WTC11 (cell line): Measurements from ENCODE around the gene PTPRU. TPM values are rescaled to one million over a fixed set of nuclear protein-coding genes. Genes with fewer than 3 reads are reported as not detected.

Experiments used
- ATAC-seq: fragments of 200-7000 bp; cut with Tn5 transposase; 2 replicates; pipeline ENCODE4 v1.10.0; 2021; ENCODE audit warnings: mild to moderate bottlenecking, moderate library complexity
- CTCF ChIA-PET: fragments of 300-600 bp; sonication (Branson Sonifier 250); formaldehyde crosslinking; loops from one replicate; lab custom pipeline; 2021; ENCODE audit warnings: antibody characterized with exemption; lab: Charles Lee
- POLR2A ChIA-PET: fragments of 350-600 bp; sonication (Branson Sonifier 250); formaldehyde crosslinking; loops from one replicate; lab custom pipeline; 2021; ENCODE audit warnings: antibody characterized with exemption; lab: Charles Lee
- DNase-seq: peaks from one replicate; pipeline ENCODE4 v3.0.0; 2021; ENCODE audit warnings: low spot score
- H3K27ac Mint-ChIP-seq: 2 replicates; pipeline ENCODE4 v1.8.0; 2021; ENCODE audit warnings: mixed read lengths
- H3K27me3 Mint-ChIP-seq: 2 replicates; pipeline ENCODE4 v1.8.0; 2021; ENCODE audit warnings: low read depth, mild to moderate bottlenecking, moderate library complexity, mixed read lengths
- H3K36me3 Mint-ChIP-seq: 2 replicates; pipeline ENCODE4 v1.8.0; 2021; ENCODE audit warnings: mixed read lengths
- H3K4me1 Mint-ChIP-seq: 2 replicates; pipeline ENCODE4 v1.8.0; 2022; ENCODE audit warnings: mixed read lengths
- H3K4me3 Mint-ChIP-seq: 2 replicates; pipeline ENCODE4 v1.8.0; 2021; ENCODE audit warnings: mild to moderate bottlenecking, moderate library complexity, mixed read lengths
- H3K9me3 Mint-ChIP-seq: 2 replicates; pipeline ENCODE4 v1.8.0; 2021; ENCODE audit warnings: mixed read lengths
- ARID4B ChIP-seq: sonication (generic); formaldehyde crosslinking; IDR thresholded peaks from 2 replicates; pipeline ENCODE4 v1.8.0; 2023; ENCODE audit warnings: missing genetic modification reagents, mild to moderate bottlenecking, borderline replicate concordance
- CBFB ChIP-seq: sonication (generic); formaldehyde crosslinking; IDR thresholded peaks from 2 replicates; pipeline ENCODE4 v1.8.1; 2022; ENCODE audit warnings: mild to moderate bottlenecking, low read depth, missing genetic modification reagents
- CREM ChIP-seq: sonication (generic); formaldehyde crosslinking; IDR thresholded peaks from 2 replicates; pipeline ENCODE4 v1.8.1; 2022; ENCODE audit warnings: mild to moderate bottlenecking, missing genetic modification reagents, moderate library complexity
- CTCF ChIP-seq: fragments of 200-600 bp; IDR thresholded peaks from 2 replicates; pipeline ENCODE4 v1.8.0; 2022; ENCODE audit warnings: antibody characterized with exemption
- E2F5 ChIP-seq: sonication (generic); formaldehyde crosslinking; IDR thresholded peaks from 2 replicates; pipeline ENCODE4 v1.8.1; 2022; ENCODE audit warnings: mild to moderate bottlenecking, moderate library complexity, missing genetic modification reagents
- ESRRA ChIP-seq: sonication (generic); formaldehyde crosslinking; IDR thresholded peaks from 2 replicates; pipeline ENCODE4 v1.8.1; 2022; ENCODE audit warnings: mild to moderate bottlenecking, missing genetic modification reagents, borderline replicate concordance
- JAZF1 ChIP-seq: fragments of 250-450 bp; sonication (Bioruptor Pico); IDR thresholded peaks from 2 replicates; pipeline ENCODE4 v1.9.0; 2021; ENCODE audit warnings: moderate library complexity, mild to moderate bottlenecking, inconsistent platforms
- MYBL2 ChIP-seq: sonication (generic); formaldehyde crosslinking; IDR thresholded peaks from 2 replicates; pipeline ENCODE4 v1.8.1; 2023; ENCODE audit warnings: mild to moderate bottlenecking, moderate library complexity, missing genetic modification reagents
- NFATC4 ChIP-seq: fragments of 250-450 bp; sonication (Bioruptor Pico); IDR thresholded peaks from 2 replicates; pipeline ENCODE4 v1.9.0; 2021; ENCODE audit warnings: mild to moderate bottlenecking
- NFE2L1 ChIP-seq: sonication (generic); formaldehyde crosslinking; IDR thresholded peaks from 2 replicates; pipeline ENCODE4 v1.8.1; 2023; ENCODE audit warnings: missing genetic modification reagents
- NFYB ChIP-seq: sonication (generic); formaldehyde crosslinking; conservative IDR thresholded peaks from 2 replicates; pipeline ENCODE4 v1.8.0; 2022; ENCODE audit warnings: low read depth, missing genetic modification reagents
- OVOL2 ChIP-seq: fragments of 250-450 bp; sonication (Bioruptor Pico); IDR thresholded peaks from 2 replicates; pipeline ENCODE4 v1.9.0; 2021; ENCODE audit warnings: mild to moderate bottlenecking, borderline replicate concordance
- PRRX2 ChIP-seq: fragments of 250-450 bp; sonication (Bioruptor Pico); IDR thresholded peaks from 2 replicates; pipeline ENCODE4 v1.8.0; 2021; ENCODE audit warnings: mild to moderate bottlenecking
- RELA ChIP-seq: sonication (generic); formaldehyde crosslinking; IDR thresholded peaks from 2 replicates; pipeline ENCODE4 v1.8.1; 2022; ENCODE audit warnings: missing genetic modification reagents, mild to moderate bottlenecking, borderline replicate concordance
- SP1 ChIP-seq: sonication (generic); formaldehyde crosslinking; conservative IDR thresholded peaks from 2 replicates; pipeline ENCODE4 v1.8.1; 2022; ENCODE audit warnings: missing genetic modification reagents
- TP53 ChIP-seq: sonication (generic); formaldehyde crosslinking; IDR thresholded peaks from 2 replicates; pipeline ENCODE4 v1.8.1; 2023; ENCODE audit warnings: mild to moderate bottlenecking, missing genetic modification reagents
- USF1 ChIP-seq: sonication (generic); formaldehyde crosslinking; IDR thresholded peaks from 2 replicates; pipeline ENCODE4 v1.8.0; 2022; ENCODE audit warnings: mild to moderate bottlenecking, missing genetic modification reagents
- ZNF425 ChIP-seq: fragments of 250-450 bp; sonication (Bioruptor Pico); conservative IDR thresholded peaks from 2 replicates; pipeline ENCODE4 v1.9.0; 2021; ENCODE audit warnings: mild to moderate bottlenecking
- ZNF512 ChIP-seq: sonication (generic); formaldehyde crosslinking; IDR thresholded peaks from 2 replicates; pipeline ENCODE4 v1.8.1; 2022; ENCODE audit warnings: missing genetic modification reagents, borderline replicate concordance
- ZNF671 ChIP-seq: fragments of 250-450 bp; sonication (Bioruptor Pico); IDR thresholded peaks from 2 replicates; pipeline ENCODE4 v1.8.0; 2021; ENCODE audit warnings: mild to moderate bottlenecking
- total RNA-seq: library from RNA; stranded (reverse); gene quantifications from 3 replicates; pipeline ENCODE4 v1.2.3, GENCODE V29; 2021

The PTPRU gene
- total RNA-seq, 1 experiment from 2014 or later, result 75.4 TPM

- no peak for DNase-seq
- Mint-ChIP-seq H3K36me3 (no peaks in the 10 kb centered on the region; the same call in 1 of the 2 replicates), H3K4me3 (no peak overlapping the region), H3K27ac (no peak overlapping the region), H3K27me3 (peaks cover 5% of the 10 kb centered on the region; the same call in 1 of the 2 replicates), H3K4me1 (peaks cover 10% of the 10 kb centered on the region), H3K9me3 (peaks cover 11% of the 10 kb centered on the region)
- CTCF ChIA-PET, result interaction anchor here (0.6 to 3.2 kb wide), 43 partner anchors 10 to 1360 kb away, joined by 3 to 50 read pairs (median 4); partner anchors contain the start of genes MECR and PTPRU
- ATAC-seq, result no peak
- POLR2A ChIA-PET, result no interaction called here
- TF ChIP-seq ARID4B (no peak), NFATC4 (CRISPR knock-in tag) (no peak), MYBL2 (CRISPR knock-in tag) (no peak), SP1 (no peak), JAZF1 (no peak), OVOL2 (CRISPR knock-in tag) (no peak), TP53 (CRISPR knock-in tag) (no peak), CBFB (CRISPR knock-in tag) (no peak), ESRRA (CRISPR knock-in tag) (no peak), CTCF (no peak), PRRX2 (CRISPR knock-in tag) (no peak), NFYB (no peak), ZNF671 (CRISPR knock-in tag) (no peak), ZNF512 (CRISPR knock-in tag) (no peak), RELA (CRISPR knock-in tag) (no peak), CREM (no peak), USF1 (CRISPR knock-in tag) (no peak), ZNF425 (CRISPR knock-in tag) (no peak), NFE2L1 (CRISPR knock-in tag) (no peak), E2F5 (CRISPR knock-in tag) (no peak)
Measured at GRCh38 chr1:29331729-29332128, 95.4 kb downstream of the PTPRU start.
